Liver (tissue), 9 donors: ENCODE measurements around the gene UQCR11. TPM values are rescaled to one million over a fixed set of nuclear protein-coding genes. Genes with fewer than 3 reads are reported as not detected.

Experiments used
- DNase-seq: peaks from one replicate; pipeline ENCODE4 v3.0.0-alpha.2; 2017; ENCODE audit warnings: low spot score
- H3K27ac ChIP-seq, 2 donors: one replicate each; pipeline ENCODE4 v1.7.0; 2013; ENCODE audit warnings: inconsistent platforms in 2 of 2, low read length in 2 of 2, control low read depth in 1 of 2, low read depth in 1 of 2, mild to moderate bottlenecking in 1 of 2
- H3K27me3 ChIP-seq, 4 donors: one replicate each; pipeline versions ENCODE4 v1.6.1 to v1.7.0; 2013; ENCODE audit warnings: low read length in 3 of 4, inconsistent platforms in 1 of 4, mild to moderate bottlenecking in 1 of 4, moderate library complexity in 1 of 4; ENCODE audit not compliant: control insufficient read depth in 4 of 4, insufficient read depth in 4 of 4
- H3K36me3 ChIP-seq, 4 donors: one replicate each; pipeline versions ENCODE4 v1.6.1 to v1.7.0; 2013; ENCODE audit warnings: low read length in 3 of 4, mild to moderate bottlenecking in 3 of 4, low read depth in 1 of 4, moderate library complexity in 1 of 4; ENCODE audit not compliant: control insufficient read depth in 4 of 4, insufficient read depth in 3 of 4
- H3K4me1 ChIP-seq, 4 donors: one replicate each; pipeline versions ENCODE4 v1.6.1 to v1.7.0; 2013; ENCODE audit warnings: low read length in 3 of 4, mild to moderate bottlenecking in 3 of 4, moderate library complexity in 1 of 4; ENCODE audit not compliant: control insufficient read depth in 4 of 4, insufficient read depth in 4 of 4
- H3K4me3 ChIP-seq, 3 donors: one replicate each; pipeline versions ENCODE4 v1.6.1 to v1.7.0; 2013; ENCODE audit warnings: low read length in 3 of 3, control low read depth in 1 of 3, low read depth in 1 of 3, mild to moderate bottlenecking in 1 of 3
- H3K9ac ChIP-seq, 2 donors: one replicate each; pipeline ENCODE4 v1.7.0; 2013; ENCODE audit warnings: low read length in 2 of 2, mild to moderate bottlenecking in 2 of 2, moderate library complexity in 2 of 2, control low read depth in 1 of 2, low read depth in 1 of 2
- H3K9me3 ChIP-seq, 4 donors: one replicate each; pipeline versions ENCODE4 v1.6.1 to v1.7.0; 2013; ENCODE audit warnings: low read length in 3 of 4; ENCODE audit not compliant: control insufficient read depth in 4 of 4
- ATF3 ChIP-seq: IDR thresholded peaks from 2 replicates; pipeline ENCODE4 v1.6.1; 2016; ENCODE audit warnings: antibody characterized with exemption
- CTCF ChIP-seq: fragments of 150-350 bp; IDR thresholded peaks from 2 replicates; pipeline ENCODE4 v1.5.1; 2017; ENCODE audit warnings: improper control_type of control experiment, low read depth, low read length; ENCODE audit not compliant: missing input control
- EGR1 ChIP-seq, 2 donors: IDR thresholded peaks; 2 replicates each; pipeline ENCODE4 v1.6.1; 2016 to 2018; ENCODE audit warnings: antibody characterized with exemption in 2 of 2, low read depth in 2 of 2
- FOXA2 ChIP-seq: IDR thresholded peaks from 2 replicates; pipeline ENCODE4 v1.6.1; 2016; ENCODE audit warnings: antibody characterized with exemption
- GABPA ChIP-seq, 2 donors: IDR thresholded peaks in 1 of 2; conservative IDR thresholded peaks in 1 of 2; 2 replicates each; pipeline ENCODE4 v1.6.1; 2016; ENCODE audit warnings: antibody characterized with exemption in 2 of 2, mild to moderate bottlenecking in 1 of 2, moderate library complexity in 1 of 2
- HNF4A ChIP-seq, 2 donors: conservative IDR thresholded peaks; 2 replicates each; pipeline ENCODE4 v1.6.1; 2016; ENCODE audit warnings: antibody characterized with exemption in 2 of 2, mild to moderate bottlenecking in 2 of 2
- JUND ChIP-seq, 2 donors: IDR thresholded peaks; 2 replicates each; pipeline ENCODE4 v1.6.1; 2016; ENCODE audit warnings: antibody characterized with exemption in 2 of 2
- NR2F2 ChIP-seq: IDR thresholded peaks from 2 replicates; pipeline ENCODE4 v1.6.1; 2016; ENCODE audit warnings: antibody characterized with exemption
- RAD21 ChIP-seq, 2 donors: IDR thresholded peaks; 2 replicates each; pipeline ENCODE4 v1.6.1; 2016; ENCODE audit warnings: antibody characterized with exemption in 2 of 2, mild to moderate bottlenecking in 2 of 2
- REST ChIP-seq: IDR thresholded peaks from 2 replicates; pipeline ENCODE4 v1.6.1; 2016; ENCODE audit warnings: antibody characterized with exemption, mild to moderate bottlenecking
- TAF1 ChIP-seq: conservative IDR thresholded peaks from 2 replicates; pipeline ENCODE4 v1.6.1; 2016; ENCODE audit warnings: antibody characterized with exemption, mild to moderate bottlenecking
- ZBTB33 ChIP-seq: IDR thresholded peaks from 2 replicates; pipeline ENCODE4 v1.6.1; 2016; ENCODE audit warnings: antibody characterized with exemption
- WGBS: extraction: QIAGEN DNeasy Blood & Tissue Kit; methylation state at CpG from one replicate; pipeline ENCODE4 v1.1.7; 2013; 5-methylcytosine and 5-hydroxymethylcytosine counted together
- polyA plus RNA-seq, 2 donors: library from polyadenylated mRNA; stranded (reverse) in 1 of 2; unstranded in 1 of 2; fragments of 200-250 nt in 1 of 2; fragments of >200 nt in 1 of 2; fragmentation: Nextera tagmentation in 1 of 2; extraction: Ambion mirVana in 1 of 2; gene quantifications; one replicate each; pipeline versions ENCODE4 v1.2.1 to v1.2.3, GENCODE V29; 2013 to 2015
- total RNA-seq, 2 donors: library from RNA; depleted of rRNA; stranded (reverse); fragments of >200 nt; gene quantifications; one replicate each; pipeline ENCODE4 v1.2.3, GENCODE V29; 2014
- donor health status: healthy.
- donor health status: healthy.
- donor health status: healthy.
- donor health status: healthy.
- donor health status: healthy.

Gene UQCR11
- total and polyA plus RNA-seq, 4 donors, result 23.8 to 862 (median 82.3) TPM

GRCh38 chr19:1616875-1617274 lies 11.6 kb upstream of the UQCR11 start (continued):
- no peak for TF ChIP-seq ZBTB33
- TF ChIP-seq RAD21 (IDR thresholded peaks at IDR 0.05), result no peak
- TF ChIP-seq TAF1, result no peak
- TF ChIP-seq JUND (IDR thresholded peaks at IDR 0.05), result no peak

GRCh38 chr19:1616396-1616795 lies 11.1 kb upstream of the UQCR11 start:
- Histone ChIP-seq H3K4me3 (no peak overlapping the region), H3K9me3 (no peaks in the 10 kb centered on the region), H3K27ac (no peak overlapping the region), H3K4me1 (no peaks in the 10 kb centered on the region), H3K9ac (no peak overlapping the region), H3K27me3 (no peaks in the 10 kb centered on the region), H3K36me3 (peaks cover 2 to 44% (median 12%) of the 10 kb centered on the region in 4 donors)
- TF ChIP-seq GABPA (IDR thresholded peaks at IDR 0.05 in 1 of 2, conservative IDR thresholded peaks at IDR 0.05 in 1 of 2) (no peak), REST (no peak), ZBTB33 (no peak), NR2F2 (no peak), CTCF (no peak), FOXA2 (no peak), ATF3 (no peak), EGR1 (IDR thresholded peaks at IDR 0.05; ENCODE audit: low read depth in 2 of 2) (no peak), HNF4A (conservative IDR thresholded peaks at IDR 0.05) (no peak)
- DNase-seq, result no peak
- WGBS, result 89% methylated on average over 8 of the region's 8 CpGs
